ENCODE results near the gene ARMC9. TPM values are rescaled to one million over a fixed set of nuclear protein-coding genes. Genes with fewer than 3 reads are reported as not detected.
A peak's percentile ranks its signal among the peaks of the same experiment; 100 is the strongest.

Gene ARMC9
- total RNA-seq, 2 donors from 2014 or later, result 6.9 to 10.1 TPM

DNA sequence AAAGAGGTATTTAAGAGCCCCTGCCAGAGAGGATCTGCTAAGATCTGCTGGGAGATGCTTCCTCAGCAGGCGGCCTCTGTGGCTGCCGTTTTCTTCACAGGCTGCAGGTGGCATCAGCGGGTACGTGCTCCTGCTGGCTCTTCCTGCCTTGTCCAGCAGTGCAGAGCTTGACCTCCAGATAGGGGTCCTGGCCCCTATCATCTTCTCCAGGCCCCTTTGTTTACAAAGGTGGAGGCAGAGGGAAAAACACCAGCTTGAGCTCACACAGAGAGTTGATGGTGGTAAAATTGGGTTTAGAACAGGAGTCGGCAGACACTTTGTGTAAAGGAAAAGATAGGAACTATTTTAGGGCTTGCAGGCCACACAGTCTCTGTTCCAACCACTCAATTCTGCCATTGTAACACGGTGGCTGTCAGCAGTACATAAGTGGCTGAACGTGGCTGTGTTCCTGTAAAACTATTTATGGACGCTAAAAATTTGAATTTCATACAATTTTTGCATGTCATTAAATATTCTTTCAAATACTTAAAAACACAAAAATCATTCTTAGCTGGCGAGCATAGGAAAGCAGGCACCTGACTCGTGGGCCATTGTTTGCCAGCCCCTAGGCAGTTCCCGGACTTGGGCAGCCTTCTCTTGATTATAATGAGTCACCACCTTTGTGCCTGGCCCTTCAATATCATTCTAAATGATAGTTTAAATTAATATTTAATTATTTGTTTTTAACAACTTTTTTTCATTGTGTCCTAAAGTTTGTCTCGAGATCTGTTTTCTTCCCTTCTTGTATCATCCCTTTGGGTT lies 98.9 kb downstream of the ARMC9 start:
- peaks cover 0 to 2% of the 10 kb centered on the region in 2 donors for H3K36me3 ChIP-seq (replicated peaks in 1 of 2; ENCODE audit: insufficient read depth in 1 of 2, low read depth in 2 of 2)
- ATAC-seq (peak; percentile 80), DNase-seq (peak; percentile 67 to 77 (median 74))
- no peak overlapping the region for H3K4me3 ChIP-seq
- H3K27ac ChIP-seq, result peak overlapping the region; percentile 17 to 49 (median 40)
- no peak for TF ChIP-seq POLR2A (IDR thresholded peaks at IDR 0.05)
- TF ChIP-seq, protein P1, sequence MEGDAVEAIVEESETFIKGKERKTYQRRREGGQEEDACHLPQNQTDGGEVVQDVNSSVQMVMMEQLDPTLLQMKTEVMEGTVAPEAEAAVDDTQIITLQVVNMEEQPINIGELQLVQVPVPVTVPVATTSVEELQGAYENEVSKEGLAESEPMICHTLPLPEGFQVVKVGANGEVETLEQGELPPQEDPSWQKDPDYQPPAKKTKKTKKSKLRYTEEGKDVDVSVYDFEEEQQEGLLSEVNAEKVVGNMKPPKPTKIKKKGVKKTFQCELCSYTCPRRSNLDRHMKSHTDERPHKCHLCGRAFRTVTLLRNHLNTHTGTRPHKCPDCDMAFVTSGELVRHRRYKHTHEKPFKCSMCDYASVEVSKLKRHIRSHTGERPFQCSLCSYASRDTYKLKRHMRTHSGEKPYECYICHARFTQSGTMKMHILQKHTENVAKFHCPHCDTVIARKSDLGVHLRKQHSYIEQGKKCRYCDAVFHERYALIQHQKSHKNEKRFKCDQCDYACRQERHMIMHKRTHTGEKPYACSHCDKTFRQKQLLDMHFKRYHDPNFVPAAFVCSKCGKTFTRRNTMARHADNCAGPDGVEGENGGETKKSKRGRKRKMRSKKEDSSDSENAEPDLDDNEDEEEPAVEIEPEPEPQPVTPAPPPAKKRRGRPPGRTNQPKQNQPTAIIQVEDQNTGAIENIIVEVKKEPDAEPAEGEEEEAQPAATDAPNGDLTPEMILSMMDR (IDR thresholded peaks at IDR 0.05), result peak; percentile 51 to 85 (median 73)
- no peaks in the 10 kb centered on the region for H3K27me3 ChIP-seq
- H3K9me3 ChIP-seq, result no peaks in the 10 kb centered on the region
- peaks cover 27% of the 10 kb centered on the region for H3K4me1 ChIP-seq
- intact Hi-C loops (cut with DNase I), result no loop called here
- 34 to 38% methylated on average over 12 of the region's 12 CpGs for WGBS, 2 donors

DNA sequence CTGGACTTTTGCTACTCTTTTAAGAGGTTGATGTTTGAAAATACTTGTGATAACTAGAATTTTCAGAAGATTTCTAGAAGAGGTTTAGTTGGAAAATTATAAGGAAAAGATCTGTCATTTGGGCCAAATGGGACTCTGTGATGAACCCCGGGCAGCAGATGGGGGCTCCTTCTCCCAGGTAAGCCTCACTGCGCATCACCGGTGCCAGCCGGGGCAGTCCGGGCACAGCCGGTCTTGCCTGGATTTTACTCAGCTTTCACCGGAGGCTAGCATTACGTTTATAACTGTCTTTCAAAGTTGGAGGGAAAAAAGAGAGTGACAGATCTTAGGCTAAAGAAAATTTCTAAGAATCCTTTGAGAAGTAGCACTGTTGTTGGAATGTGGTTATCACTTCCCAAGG lies 99.7 kb downstream of the ARMC9 start:
- WGBS, 2 donors, result 92 to 93% methylated on average over 8 of the region's 8 CpGs

DNA sequence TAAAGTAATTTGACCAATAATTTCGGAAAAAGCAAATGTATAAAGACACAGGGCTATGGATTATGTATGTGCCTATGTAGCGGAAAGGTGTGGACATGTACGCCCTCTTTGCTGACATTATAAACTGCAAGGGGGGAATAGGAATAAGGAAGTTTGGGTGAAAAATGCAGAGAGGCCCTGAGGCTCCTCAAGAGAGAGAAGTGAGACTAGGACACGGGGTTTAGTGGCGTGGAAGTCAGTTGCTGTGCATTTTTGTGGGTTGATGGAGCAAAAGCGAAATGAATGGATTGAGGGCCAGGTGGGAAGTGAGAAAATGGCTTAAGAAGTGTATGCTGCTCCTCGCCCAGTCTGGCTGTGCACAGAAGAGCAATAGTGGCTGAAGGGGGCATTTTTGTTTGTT lies 100.8 kb downstream of the ARMC9 start:
- Histone ChIP-seq H3K27me3 (no peaks in the 10 kb centered on the region), H3K9me3 (no peaks in the 10 kb centered on the region), H3K36me3 (replicated peaks in 1 of 2; ENCODE audit: insufficient read depth in 1 of 2, low read depth in 2 of 2) (peaks cover 0 to 2% of the 10 kb centered on the region in 2 donors), H3K27ac (peak overlapping the region; percentile 23 to 73 (median 53)), H3K4me1 (peaks cover 24% of the 10 kb centered on the region), H3K4me3 (no peak overlapping the region)
- DNase-seq (peak in 1 of 4 donors; percentile 30), ATAC-seq (no peak)
- TF ChIP-seq, protein P1 (IDR thresholded peaks at IDR 0.05), result no peak
- no peak for TF ChIP-seq POLR2A (IDR thresholded peaks at IDR 0.05)
- intact Hi-C loops (cut with DNase I), result no loop called here
- WGBS, 2 donors, result 79 to 91% methylated on average over 7 of the region's 7 CpGs

More for the DNA sequence above, 99.7 kb downstream of the ARMC9 start:
- intact Hi-C loops (cut with DNase I), result no loop called here
- H3K4me3 ChIP-seq, result no peak overlapping the region
- ATAC-seq, result no peak
- H3K27me3 ChIP-seq, result no peaks in the 10 kb centered on the region
- no peaks in the 10 kb centered on the region for H3K9me3 ChIP-seq
- peaks cover 27% of the 10 kb centered on the region for H3K4me1 ChIP-seq
- peak overlapping the region in 1 of 4 donors; percentile 33 for H3K27ac ChIP-seq
- TF ChIP-seq, protein P1 (IDR thresholded peaks at IDR 0.05), result no peak
- TF ChIP-seq POLR2A (IDR thresholded peaks at IDR 0.05), result no peak
- H3K36me3 ChIP-seq (replicated peaks in 1 of 2; ENCODE audit: insufficient read depth in 1 of 2, low read depth in 2 of 2), result peaks cover 0 to 2% of the 10 kb centered on the region in 2 donors
- no peak for DNase-seq

DNA sequence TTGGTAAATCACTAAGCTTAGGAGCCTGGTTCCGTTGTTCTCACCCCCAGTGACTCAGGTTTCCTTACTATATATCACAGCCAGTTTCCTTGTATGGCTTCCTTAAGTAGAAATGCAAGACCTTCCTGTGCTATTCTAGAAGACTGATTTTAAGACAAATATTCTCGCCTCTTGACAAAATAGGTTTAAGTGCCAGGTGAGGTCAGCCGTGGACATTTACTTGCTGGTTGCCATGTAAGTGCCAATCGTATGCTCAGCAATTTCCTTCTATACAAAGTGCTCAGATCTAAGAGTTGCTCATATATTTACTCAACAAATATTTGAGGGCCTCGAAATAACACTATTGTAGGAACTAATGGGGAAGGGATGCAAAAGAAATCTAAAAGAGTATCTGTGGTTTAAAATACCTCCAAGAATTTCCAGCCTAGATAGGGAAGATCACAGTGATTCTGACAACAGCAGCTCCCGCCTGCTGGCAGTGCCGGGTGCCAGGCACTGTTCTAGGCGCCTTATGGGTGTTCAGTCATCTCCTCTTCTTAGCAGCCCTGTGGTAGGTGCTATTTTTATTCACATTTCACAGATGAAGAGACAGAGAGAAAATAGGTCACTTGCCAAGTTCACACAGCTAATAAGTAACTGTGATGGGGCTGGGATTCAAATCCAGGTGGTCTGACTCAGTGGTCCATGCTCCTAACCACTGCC lies 101.7 kb downstream of the ARMC9 start:
- no peak for TF ChIP-seq POLR2A (IDR thresholded peaks at IDR 0.05)
- TF ChIP-seq, protein P1 (IDR thresholded peaks at IDR 0.05), result no peak

More for the DNA sequence above, 101.7 kb downstream of the ARMC9 start:
- H3K27ac ChIP-seq, result peak overlapping the region; percentile 23 to 73 (median 53)
- 28 to 42% methylated on average over 8 of the region's 8 CpGs for WGBS, 2 donors
- H3K36me3 ChIP-seq (replicated peaks in 1 of 2; ENCODE audit: insufficient read depth in 1 of 2, low read depth in 2 of 2), result peaks cover 0 to 2% of the 10 kb centered on the region in 2 donors
- peaks cover 22% of the 10 kb centered on the region for H3K4me1 ChIP-seq
- DNase-seq, result peak; percentile 46 to 77 (median 64)
- intact Hi-C loops (cut with DNase I), result no loop called here
- H3K4me3 ChIP-seq, result no peak overlapping the region
- peak; percentile 83 for ATAC-seq
- no peaks in the 10 kb centered on the region for H3K9me3 ChIP-seq
- no peaks in the 10 kb centered on the region for H3K27me3 ChIP-seq

Measured in body of pancreas (tissue), 4 donors.